Thoracic aorta (tissue), 2 donors: Measurements from ENCODE around the gene SUB1. TPM values are rescaled to one million over a fixed set of nuclear protein-coding genes. Genes with fewer than 3 reads are reported as not detected.

ENCODE experiments used
- ATAC-seq: fragments of 150-250 bp; one replicate; pipeline ENCODE4 v1.8.0; 2017; ENCODE audit warnings: low read depth; ENCODE audit not compliant: insufficient number of reproducible peaks, low FRiP score
- DNase-seq: peaks from one replicate; pipeline ENCODE4 v3.0.0-alpha.2; 2020; ENCODE audit warnings: low spot score
- H3K27ac ChIP-seq, 2 donors: fragments of 200-600 bp; sonication (generic); 1 replicate in 1 of 2; 2 replicates in 1 of 2; pipeline ENCODE4 v1.5.1; 2016; ENCODE audit warnings: mild to moderate bottlenecking in 2 of 2, moderate library complexity in 2 of 2
- H3K27me3 ChIP-seq: fragments of 200-600 bp; sonication (generic); replicated peaks from 2 replicates; pipeline ENCODE4 v1.6.0; 2016; ENCODE audit warnings: mild to moderate bottlenecking; ENCODE audit not compliant: insufficient read depth
- H3K36me3 ChIP-seq: fragments of 200-600 bp; sonication (generic); one replicate; pipeline ENCODE4 v1.5.1; 2016
- H3K4me1 ChIP-seq, 2 donors: fragments of 200-600 bp; sonication (generic); 1 replicate in 1 of 2; 2 replicates in 1 of 2; pipeline versions ENCODE4 v1.5.1 to v1.6.0; 2016; ENCODE audit warnings: low read depth in 2 of 2, mild to moderate bottlenecking in 1 of 2; ENCODE audit not compliant: control insufficient read depth in 1 of 2
- H3K4me3 ChIP-seq: fragments of 200-600 bp; sonication (generic); 2 replicates; pipeline ENCODE4 v1.5.1; 2016; ENCODE audit warnings: mild to moderate bottlenecking
- H3K9me3 ChIP-seq: fragments of 200-600 bp; sonication (generic); 2 replicates; pipeline ENCODE4 v1.5.1; 2016
- total RNA-seq, 2 donors: library from RNA; depleted of rRNA; stranded (reverse); fragments of >200 nt; gene quantifications; one replicate each; pipeline versions ENCODE4 v1.1.0 to v1.2.3, GENCODE V29; 2016
- TF ChIP-seq, protein P1 (sequence below): fragments of 200-600 bp; sonication (generic); IDR thresholded peaks from one replicate; pipeline ENCODE4 v1.5.1; 2019; ENCODE audit warnings: antibody characterized with exemption

SUB1 gene
- total RNA-seq, 2 donors from 2014 or later = 91.1 to 130 TPM

DNA sequence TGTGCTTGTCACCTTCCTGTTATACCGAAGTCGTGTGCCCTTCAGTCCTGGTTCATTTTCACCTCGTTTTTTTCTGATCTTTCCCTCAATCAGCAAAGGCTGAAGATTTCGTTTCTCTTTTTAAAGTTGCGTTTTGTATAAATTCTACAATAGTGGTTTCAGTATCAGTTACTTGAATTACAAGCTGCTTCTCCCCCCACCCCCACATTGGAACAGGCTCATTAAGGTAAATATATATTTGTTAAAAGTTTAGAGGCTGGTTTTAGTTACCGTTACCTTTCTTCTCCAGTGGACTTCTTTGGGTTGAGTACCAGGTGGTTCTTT, 881 bp downstream of the SUB1 start:
- no peak for ATAC-seq
- Histone ChIP-seq H3K4me3 (peak overlapping the region; percentile 97), H3K27me3 (no peaks in the 10 kb centered on the region), H3K9me3 (no peaks in the 10 kb centered on the region), H3K36me3 (peaks cover 5% of the 10 kb centered on the region), H3K4me1 (peaks cover 23 to 34% of the 10 kb centered on the region in 2 donors), H3K27ac (peak overlapping the region; percentile 100)
- TF ChIP-seq, protein P1, sequence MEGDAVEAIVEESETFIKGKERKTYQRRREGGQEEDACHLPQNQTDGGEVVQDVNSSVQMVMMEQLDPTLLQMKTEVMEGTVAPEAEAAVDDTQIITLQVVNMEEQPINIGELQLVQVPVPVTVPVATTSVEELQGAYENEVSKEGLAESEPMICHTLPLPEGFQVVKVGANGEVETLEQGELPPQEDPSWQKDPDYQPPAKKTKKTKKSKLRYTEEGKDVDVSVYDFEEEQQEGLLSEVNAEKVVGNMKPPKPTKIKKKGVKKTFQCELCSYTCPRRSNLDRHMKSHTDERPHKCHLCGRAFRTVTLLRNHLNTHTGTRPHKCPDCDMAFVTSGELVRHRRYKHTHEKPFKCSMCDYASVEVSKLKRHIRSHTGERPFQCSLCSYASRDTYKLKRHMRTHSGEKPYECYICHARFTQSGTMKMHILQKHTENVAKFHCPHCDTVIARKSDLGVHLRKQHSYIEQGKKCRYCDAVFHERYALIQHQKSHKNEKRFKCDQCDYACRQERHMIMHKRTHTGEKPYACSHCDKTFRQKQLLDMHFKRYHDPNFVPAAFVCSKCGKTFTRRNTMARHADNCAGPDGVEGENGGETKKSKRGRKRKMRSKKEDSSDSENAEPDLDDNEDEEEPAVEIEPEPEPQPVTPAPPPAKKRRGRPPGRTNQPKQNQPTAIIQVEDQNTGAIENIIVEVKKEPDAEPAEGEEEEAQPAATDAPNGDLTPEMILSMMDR = no peak
- DNase-seq = no peak

DNA sequence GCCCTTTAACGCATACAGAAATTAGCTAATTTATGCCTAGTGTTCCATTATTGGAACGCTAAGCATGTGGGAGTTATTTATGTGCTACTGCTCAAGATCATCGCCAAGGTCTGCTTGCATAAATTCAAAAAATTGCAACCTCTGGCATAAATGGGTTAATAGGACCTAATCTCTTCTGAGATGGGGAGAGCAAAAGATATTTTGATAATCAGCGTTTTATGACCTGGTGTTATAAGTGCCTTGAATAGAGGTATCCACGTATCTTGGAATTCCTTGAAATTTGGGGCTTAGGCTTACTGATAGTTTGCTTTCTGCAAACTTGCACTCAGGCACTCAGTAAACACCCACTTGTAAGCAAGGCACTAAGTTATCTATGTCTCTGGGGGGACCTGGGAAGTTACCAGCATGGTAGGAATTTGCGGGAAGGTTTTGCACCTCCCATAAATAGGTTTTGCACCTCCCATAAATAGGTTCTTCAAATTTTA, 1.8 kb downstream of the SUB1 start:
- Histone ChIP-seq H3K4me1 (peaks cover 23 to 41% of the 10 kb centered on the region in 2 donors), H3K4me3 (peak overlapping the region; percentile 97), H3K27me3 (no peaks in the 10 kb centered on the region), H3K9me3 (no peaks in the 10 kb centered on the region), H3K36me3 (peaks cover 12% of the 10 kb centered on the region), H3K27ac (peak overlapping the region in 1 of 2 donors; percentile 100)
- DNase-seq = no peak
- TF ChIP-seq, protein P1 = no peak
- ATAC-seq = no peak

DNA sequence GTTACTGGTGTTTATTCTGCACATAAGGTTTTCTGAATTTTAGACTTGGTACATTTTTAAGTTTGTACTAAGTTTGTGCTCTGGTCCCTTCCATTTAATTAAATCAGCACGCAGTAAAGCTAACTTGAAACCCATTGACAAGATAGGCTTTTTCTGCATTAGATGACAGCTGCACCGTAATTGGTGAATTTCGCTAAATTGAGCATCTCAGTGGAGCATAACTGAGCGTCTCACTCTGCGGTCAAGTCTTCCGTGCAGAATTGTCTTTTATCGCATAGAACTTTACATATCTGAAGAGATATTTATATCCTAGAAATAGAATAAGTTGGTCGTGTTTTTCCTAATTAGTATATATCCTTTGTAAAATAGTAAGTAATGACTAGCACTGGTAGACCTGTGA, 4.1 kb downstream of the SUB1 start:
- Histone ChIP-seq H3K27ac (no peak overlapping the region), H3K9me3 (no peaks in the 10 kb centered on the region), H3K36me3 (peaks cover 18% of the 10 kb centered on the region), H3K4me1 (peaks cover 23 to 54% of the 10 kb centered on the region in 2 donors), H3K4me3 (no peak overlapping the region), H3K27me3 (no peaks in the 10 kb centered on the region)
- DNase-seq (no peak), ATAC-seq (no peak)
- TF ChIP-seq, protein P1 = no peak

DNA sequence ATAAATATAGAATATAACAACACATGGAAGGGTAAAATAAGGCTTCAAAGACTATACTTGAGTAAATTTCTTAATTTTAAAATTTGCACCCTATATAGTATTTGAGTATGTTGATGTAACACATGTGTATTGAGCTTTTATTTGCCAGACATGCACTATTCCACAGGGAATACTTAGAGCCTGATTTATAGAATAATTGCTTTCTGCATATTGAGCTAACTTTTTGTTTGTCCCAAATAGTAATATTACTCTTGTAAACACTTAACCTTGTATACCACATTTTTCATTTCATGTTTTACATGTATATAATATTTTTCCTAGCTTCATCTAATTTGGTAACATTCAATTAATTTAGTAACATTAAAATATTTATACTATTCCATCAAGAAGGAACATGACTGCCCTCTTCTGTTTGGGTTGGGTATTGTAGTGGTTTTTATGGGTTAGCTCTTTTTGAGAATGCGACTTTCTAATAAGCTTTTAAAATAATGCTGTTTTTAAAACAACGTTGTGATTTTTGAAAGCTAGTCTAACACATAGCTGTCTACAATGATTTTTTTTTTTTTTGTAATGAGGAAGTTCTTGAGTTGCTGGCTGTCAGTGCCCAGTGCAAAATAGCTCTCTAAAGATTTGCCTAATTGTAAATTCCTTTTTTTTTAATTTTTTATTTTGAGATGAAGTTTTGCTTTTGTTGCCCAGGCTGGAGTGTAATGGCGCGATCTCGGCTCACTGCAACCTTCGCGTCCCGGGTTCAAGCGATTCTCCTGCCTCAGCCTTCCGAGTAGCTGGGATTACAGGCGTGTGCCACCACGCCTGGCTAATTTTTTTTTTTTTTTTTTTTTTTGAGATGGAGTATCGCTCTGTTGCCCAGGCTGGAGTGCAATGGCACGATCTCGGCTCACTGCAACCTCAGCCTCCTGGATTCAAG, 4.8 kb downstream of the SUB1 start:
- no peak overlapping the region for H3K27ac ChIP-seq
- H3K36me3 ChIP-seq = peaks cover 22% of the 10 kb centered on the region
- H3K9me3 ChIP-seq = no peaks in the 10 kb centered on the region
- no peak overlapping the region for H3K4me3 ChIP-seq
- TF ChIP-seq, protein P1 = peak; percentile 84
- ATAC-seq = no peak
- no peaks in the 10 kb centered on the region for H3K27me3 ChIP-seq
- H3K4me1 ChIP-seq = peaks cover 23 to 56% of the 10 kb centered on the region in 2 donors
- DNase-seq = no peak

DNA sequence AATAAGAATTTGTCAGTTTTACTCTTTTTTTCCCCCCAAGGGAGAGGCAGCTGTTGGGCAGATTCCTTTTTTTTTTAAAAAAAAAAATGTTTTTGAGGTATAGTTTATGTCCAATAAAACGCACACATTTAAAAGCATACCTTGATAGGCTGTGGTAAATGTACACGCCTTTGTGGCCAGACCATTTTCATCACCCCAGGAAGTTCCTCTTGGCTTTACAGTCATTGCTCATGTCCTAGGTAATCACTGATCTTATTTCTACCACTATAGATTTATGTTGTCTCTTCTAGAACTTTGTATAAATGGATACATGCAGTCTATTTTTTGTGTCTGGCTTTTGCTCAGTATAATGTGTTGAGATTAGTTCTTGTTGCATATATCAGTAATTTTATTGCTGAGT, 9.8 kb downstream of the SUB1 start:
- Histone ChIP-seq H3K27me3 (no peaks in the 10 kb centered on the region), H3K4me3 (no peak overlapping the region), H3K36me3 (peaks cover 21% of the 10 kb centered on the region), H3K4me1 (peaks cover 28 to 62% of the 10 kb centered on the region in 2 donors), H3K9me3 (no peaks in the 10 kb centered on the region), H3K27ac (peak overlapping the region in 1 of 2 donors; percentile 24)
- ATAC-seq = no peak
- no peak for DNase-seq
- TF ChIP-seq, protein P1 = no peak
